ENCODE measurements around the gene PELO.
"Not testable (repeated sequence)": the region's sequence is repeated elsewhere in the genome, so short reads cannot be mapped to it uniquely, and the experiment has no call there.

Gene PELO

GRCh38 chr5:52802272-52802973 lies 14.7 kb downstream of the PELO start:
- DNase-seq = no peak

GRCh38 chr5:52802974-52803336 lies 15.2 kb downstream of the PELO start:
- no peak for DNase-seq

- DNase-seq = no peak
These were observed 16.7 kb downstream of the PELO start for GRCh38 chr5:52804387-52804791.

- DNase-seq = no peak
These were observed 17.3 kb downstream of the PELO start for GRCh38 chr5:52804981-52805380.

- DNase-seq = no peak
These were observed 17.9 kb downstream of the PELO start for GRCh38 chr5:52805615-52806014.

- DNase-seq = no peak
These were observed 19.3 kb downstream of the PELO start for GRCh38 chr5:52807037-52807436.

GRCh38 chr5:52807723-52808122 lies 20.0 kb downstream of the PELO start:
- no peak for DNase-seq

GRCh38 chr5:52808316-52808901 lies 20.7 kb downstream of the PELO start:
- DNase-seq = no peak

GRCh38 chr5:52809884-52810283 lies 22.2 kb downstream of the PELO start:
- DNase-seq = no peak

- DNase-seq = no peak
These were observed 22.7 kb downstream of the PELO start for GRCh38 chr5:52810426-52810825.

- DNase-seq = no peak
These were observed 23.5 kb downstream of the PELO start for GRCh38 chr5:52811067-52811749.

- no peak for DNase-seq
These were observed 26.8 kb downstream of the PELO start for GRCh38 chr5:52814352-52815148.

GRCh38 chr5:52817818-52818217 lies 30.1 kb downstream of the PELO start:
- no peak for DNase-seq

GRCh38 chr5:52818360-52818759 lies 30.6 kb downstream of the PELO start:
- no peak for DNase-seq

GRCh38 chr5:52818807-52819206 lies 31.1 kb downstream of the PELO start:
- DNase-seq = not testable (repeated sequence)

- DNase-seq = no peak
These were observed 34.2 kb downstream of the PELO start for GRCh38 chr5:52821901-52822300.

- DNase-seq = no peak
These were observed 34.7 kb downstream of the PELO start for GRCh38 chr5:52822437-52822836.

GRCh38 chr5:52824827-52825226 lies 37.1 kb downstream of the PELO start:
- no peak for DNase-seq

GRCh38 chr5:52825826-52826225 lies 38.1 kb downstream of the PELO start:
- no peak for DNase-seq

- no peak for DNase-seq
These were observed 40.1 kb downstream of the PELO start for GRCh38 chr5:52827815-52828214.

GRCh38 chr5:52829664-52830063 lies 41.9 kb downstream of the PELO start:
- no peak for DNase-seq

- no peak for DNase-seq
These were observed 42.9 kb downstream of the PELO start for GRCh38 chr5:52830650-52831049.

- DNase-seq = no peak
These were observed 44.2 kb downstream of the PELO start for GRCh38 chr5:52831786-52832511.

Data from CD4-positive, alpha-beta T cell treated with Interleukin-10 for 1 hour (primary cell).